GM12878 (cell line): ENCODE results near the gene ZNRF3. TPM values are rescaled to one million over a fixed set of nuclear protein-coding genes. Genes with fewer than 3 reads are reported as not detected.

Experiments
- ATAC-seq: fragments of 200-7000 bp; cut with Tn5 transposase; 3 replicates; pipeline ENCODE4 v1.9.1; 2020; ENCODE audit warnings: mild to moderate bottlenecking, moderate library complexity
- BruUV-seq: library from RNA; stranded (reverse); fragments of 400-500 nt; replicated peaks from 2 replicates; lab custom pipeline; 2021; lab: Mats Ljungman, UMichigan
- CTCF ChIA-PET: fragments of 300-600 bp; sonication (Branson Sonifier 250); formaldehyde crosslinking; extraction: SDS; loops from one replicate; lab custom pipeline; 2021; ENCODE audit warnings: inconsistent platforms; lab: Yijun Ruan, JAX
- POLR2A ChIA-PET: fragments of 350-600 bp; formaldehyde crosslinking; extraction: SDS; loops from one replicate; lab custom pipeline; 2021; ENCODE audit warnings: inconsistent platforms; lab: Charles Lee
- RAD21 ChIA-PET: fragments of 300-600 bp; sonication (Branson Sonifier 250); formaldehyde crosslinking; loops from one replicate; lab custom pipeline; 2023; ENCODE audit warnings: antibody characterized with exemption; ENCODE audit not compliant: unreplicated experiment; lab: Charles Lee
- SMC1A ChIA-PET: fragments of 300-600 bp; sonication (Branson Sonifier 250); formaldehyde crosslinking; loops from one replicate; lab custom pipeline; 2023; ENCODE audit not compliant: unreplicated experiment, uncharacterized antibody; lab: Charles Lee
- DNase-seq: peaks from one replicate; pipeline ENCODE4 v3.0.0-alpha.2; 2011; ENCODE audit warnings: low read depth, low spot score
- FAIRE-seq: peaks from 3 replicates; lab custom pipeline; 2011; peaks lifted over from hg19 to GRCh38; lab: Jason Lieb, UNC
- H2AFZ ChIP-seq: 2 replicates; pipeline ENCODE4 v1.6.0; 2011; ENCODE audit warnings: low read depth, low read length, control low read depth; ENCODE audit not compliant: control insufficient read depth
- H3K27ac ChIP-seq: 2 replicates; pipeline ENCODE4 v1.5.1; 2011; ENCODE audit warnings: control low read depth; ENCODE audit not compliant: control insufficient read depth, insufficient read depth
- H3K27me3 ChIP-seq, 2 experiments: replicated peaks in 1 of 2; 2 replicates each; pipeline versions ENCODE4 v1.6.0 to v1.6.1; 2011; ENCODE audit warnings: low read length in 1 of 2; ENCODE audit not compliant: control insufficient read depth in 2 of 2, insufficient read depth in 2 of 2
- H3K36me3 ChIP-seq, 2 experiments: 2 replicates each; pipeline ENCODE4 v1.5.1; 2011; ENCODE audit warnings: low read length in 1 of 2; ENCODE audit not compliant: control insufficient read depth in 2 of 2, insufficient read depth in 2 of 2
- H3K4me1 ChIP-seq: 2 replicates; pipeline ENCODE4 v1.6.1; 2011; ENCODE audit warnings: mild to moderate bottlenecking, low read length, moderate library complexity, mixed read lengths; ENCODE audit not compliant: control insufficient read depth, insufficient read depth
- H3K4me2 ChIP-seq: 2 replicates; pipeline ENCODE4 v1.6.0; 2011; ENCODE audit warnings: control low read depth; ENCODE audit not compliant: control insufficient read depth, insufficient read depth
- H3K4me3 ChIP-seq: fragments of 200-600 bp; sonication (generic); 2 replicates; pipeline ENCODE4 v1.5.1; 2016
- H3K79me2 ChIP-seq: 2 replicates; pipeline ENCODE4 v1.6.0; 2011; ENCODE audit warnings: low read length; ENCODE audit not compliant: control insufficient read depth, insufficient read depth
- H3K9ac ChIP-seq: 2 replicates; pipeline ENCODE4 v1.8.0; 2011; ENCODE audit warnings: low read length, control low read depth, mixed read lengths; ENCODE audit not compliant: control insufficient read depth, insufficient read depth
- H3K9me3 ChIP-seq: replicated peaks from 3 replicates; pipeline ENCODE4 v1.5.1; 2011; ENCODE audit warnings: mild to moderate bottlenecking, low read length; ENCODE audit not compliant: control insufficient read depth, insufficient read depth
- H4K20me1 ChIP-seq: 2 replicates; pipeline ENCODE4 v1.6.0; 2011; ENCODE audit not compliant: control insufficient read depth, insufficient read depth
- BMI1 ChIP-seq: fragments of 450-650 bp; IDR thresholded peaks from 2 replicates; pipeline ENCODE4 v1.6.1; 2016; ENCODE audit warnings: mild to moderate bottlenecking, moderate library complexity, borderline replicate concordance
- NRF1 ChIP-seq: conservative IDR thresholded peaks from 2 replicates; pipeline ENCODE4 v1.6.1; 2011; ENCODE audit warnings: mild to moderate bottlenecking, low read depth, low read length, improper control_type of control experiment
- TBL1XR1 ChIP-seq: IDR thresholded peaks from 2 replicates; pipeline ENCODE4 v1.6.1; 2012; ENCODE audit warnings: low read depth, low read length, improper control_type of control experiment
- TCF7 ChIP-seq: IDR thresholded peaks from 2 replicates; pipeline ENCODE4 v1.6.1; 2014; ENCODE audit warnings: antibody characterized with exemption, borderline replicate concordance
- ZNF274 ChIP-seq: IDR thresholded peaks from one replicate; pipeline ENCODE4 v1.8.0; 2011; ENCODE audit not compliant: insufficient read length, insufficient read depth
- ZSCAN29 ChIP-seq: fragments of 450-650 bp; IDR thresholded peaks from 2 replicates; pipeline ENCODE4 v1.6.1; 2017; ENCODE audit warnings: mild to moderate bottlenecking, moderate library complexity
- WGBS: methylation state at CpG from one replicate; pipeline ENCODE4 v1.1.6; 2016; ENCODE audit warnings: low lambda C conversion rate; ENCODE audit not compliant: insufficient replicate concordance, insufficient coverage; ENCODE audit errors: missing lambda C conversion rate; 5-methylcytosine and 5-hydroxymethylcytosine counted together
- in situ Hi-C: fragments of 300-500 bp; cut with MboI; formaldehyde crosslinking; loops from 9 replicates; pipeline ENCODE4 v1.14.3; 2018; ENCODE audit warnings: mixed read lengths
- intact Hi-C: fragments of 100-400 bp; cut with micrococcal nuclease; formaldehyde crosslinking; loops from one replicate; pipeline ENCODE4 v1.14.2; 2022; ENCODE audit not compliant: unreplicated experiment
- polyA plus RNA-seq, 11 experiments: library from polyadenylated mRNA; depleted of rRNA in 4 of 11; unstranded in 6 of 11; stranded (reverse) in 5 of 11; fragments of >200 nt; fragmentation: Nextera tagmentation in 4 of 11; fragmentation: Illumina TruSeq in 1 of 11; extraction: Ambion mirVana in 4 of 11; extraction: Trizol in 1 of 11; gene quantifications; 1 replicate in 1 of 11; 2 replicates in 10 of 11; pipeline versions ENCODE4 v1.2.1 to v1.2.3, GENCODE V29; 2011 to 2016; ENCODE audit warnings: inconsistent platforms in 2 of 11, missing spikeins in 2 of 11, low read depth in 1 of 11
- total RNA-seq, 4 experiments: library from RNA; depleted of rRNA in 3 of 4; stranded (reverse); fragments of >200 nt in 3 of 4; fragmentation: Illumina TruSeq in 1 of 4; extraction: Trizol in 1 of 4; gene quantifications; 2 replicates each; pipeline versions ENCODE4 v1.2.1 to v1.2.3, GENCODE V29; 2013 to 2021
- TF ChIP-seq, protein P1 (sequence below): fragments of 450-650 bp; IDR thresholded peaks from 2 replicates; pipeline ENCODE4 v1.6.1; 2017; ENCODE audit warnings: mild to moderate bottlenecking, moderate library complexity

Gene ZNRF3
- total and polyA plus RNA-seq, 10 of the 15 experiments (the other 5 are each of a cell fraction or from before 2014, with no cell fraction given), result 0.05 to 2.4 (median 0.46) TPM

DNA sequence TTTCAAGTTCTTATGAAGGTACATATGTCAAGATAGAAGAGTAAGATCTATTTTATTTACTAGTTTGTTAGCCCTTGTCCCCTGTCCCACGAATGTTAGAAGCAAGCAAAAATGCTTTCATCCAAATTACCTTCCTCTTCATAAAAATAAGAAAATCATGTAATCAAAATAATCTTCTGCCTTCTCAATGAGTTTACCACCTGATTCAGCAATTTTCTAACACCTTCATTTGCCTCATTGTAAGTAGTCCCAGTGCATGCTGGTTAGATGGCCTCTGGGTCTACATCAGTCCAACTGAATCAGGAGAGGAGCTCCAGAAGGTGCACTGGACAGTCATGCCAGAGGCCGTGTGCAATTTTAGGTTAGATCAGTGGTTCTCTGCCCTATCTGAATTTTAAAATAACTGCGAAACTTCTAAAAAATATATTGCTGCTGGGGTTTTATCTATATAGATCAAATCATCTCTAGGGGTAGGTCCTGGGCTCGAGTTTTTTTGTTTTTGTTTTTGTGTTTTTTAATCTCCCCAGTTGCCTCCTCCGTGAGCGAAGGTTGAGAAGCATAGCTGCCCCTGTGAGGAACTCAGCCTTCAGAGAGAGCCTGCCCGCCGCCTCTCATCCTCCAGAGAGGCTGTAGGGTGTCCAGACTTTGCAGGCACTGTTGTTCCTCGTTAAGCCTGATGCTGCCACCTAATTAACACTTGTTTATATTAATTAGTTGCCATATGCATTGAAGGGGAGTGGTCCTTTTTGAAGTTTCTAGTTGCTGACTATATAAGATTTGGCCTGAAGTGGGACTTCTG is 146.0 kb downstream of the ZNRF3 start:
- Histone ChIP-seq H3K9me3 (no peaks in the 10 kb centered on the region), H3K4me2 (no peak overlapping the region), H3K9ac (no peak overlapping the region), H2AFZ (no peak overlapping the region), H3K4me1 (no peaks in the 10 kb centered on the region), H3K27me3 (0 out of 4 replicates have a peak, but pooled peaks cover 0 to 6% of the 10 kb centered on the region in 2 experiments), H3K4me3 (no peak overlapping the region), H3K27ac (no peak overlapping the region), H3K36me3 (no peaks in the 10 kb centered on the region; a peak in 1 of 4 replicates), H4K20me1 (peaks cover 3% of the 10 kb centered on the region; the same call in 1 of the 2 replicates), H3K79me2 (no peaks in the 10 kb centered on the region)
- no TSS peak for BruUV-seq
- no peak for ATAC-seq
- WGBS, result 53% methylated on average over 9 of the region's 9 CpGs
- no peak for TF ChIP-seq ZSCAN29
- no peak for TF ChIP-seq BMI1
- TF ChIP-seq ZNF274, result no peak
- TF ChIP-seq TCF7, result no peak
- TF ChIP-seq NRF1, result no peak
- TF ChIP-seq, protein P1, sequence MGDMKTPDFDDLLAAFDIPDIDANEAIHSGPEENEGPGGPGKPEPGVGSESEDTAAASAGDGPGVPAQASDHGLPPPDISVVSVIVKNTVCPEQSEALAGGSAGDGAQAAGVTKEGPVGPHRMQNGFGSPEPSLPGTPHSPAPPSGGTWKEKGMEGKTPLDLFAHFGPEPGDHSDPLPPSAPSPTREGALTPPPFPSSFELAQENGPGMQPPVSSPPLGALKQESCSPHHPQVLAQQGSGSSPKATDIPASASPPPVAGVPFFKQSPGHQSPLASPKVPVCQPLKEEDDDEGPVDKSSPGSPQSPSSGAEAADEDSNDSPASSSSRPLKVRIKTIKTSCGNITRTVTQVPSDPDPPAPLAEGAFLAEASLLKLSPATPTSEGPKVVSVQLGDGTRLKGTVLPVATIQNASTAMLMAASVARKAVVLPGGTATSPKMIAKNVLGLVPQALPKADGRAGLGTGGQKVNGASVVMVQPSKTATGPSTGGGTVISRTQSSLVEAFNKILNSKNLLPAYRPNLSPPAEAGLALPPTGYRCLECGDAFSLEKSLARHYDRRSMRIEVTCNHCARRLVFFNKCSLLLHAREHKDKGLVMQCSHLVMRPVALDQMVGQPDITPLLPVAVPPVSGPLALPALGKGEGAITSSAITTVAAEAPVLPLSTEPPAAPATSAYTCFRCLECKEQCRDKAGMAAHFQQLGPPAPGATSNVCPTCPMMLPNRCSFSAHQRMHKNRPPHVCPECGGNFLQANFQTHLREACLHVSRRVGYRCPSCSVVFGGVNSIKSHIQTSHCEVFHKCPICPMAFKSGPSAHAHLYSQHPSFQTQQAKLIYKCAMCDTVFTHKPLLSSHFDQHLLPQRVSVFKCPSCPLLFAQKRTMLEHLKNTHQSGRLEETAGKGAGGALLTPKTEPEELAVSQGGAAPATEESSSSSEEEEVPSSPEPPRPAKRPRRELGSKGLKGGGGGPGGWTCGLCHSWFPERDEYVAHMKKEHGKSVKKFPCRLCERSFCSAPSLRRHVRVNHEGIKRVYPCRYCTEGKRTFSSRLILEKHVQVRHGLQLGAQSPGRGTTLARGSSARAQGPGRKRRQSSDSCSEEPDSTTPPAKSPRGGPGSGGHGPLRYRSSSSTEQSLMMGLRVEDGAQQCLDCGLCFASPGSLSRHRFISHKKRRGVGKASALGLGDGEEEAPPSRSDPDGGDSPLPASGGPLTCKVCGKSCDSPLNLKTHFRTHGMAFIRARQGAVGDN, result no peak
- TF ChIP-seq TBL1XR1, result no peak
- ChIA-PET RAD21 (interaction anchor here (1.8 to 4.0 kb wide), 5 partner anchors 9 to 111 kb away, joined by 5 to 34 read pairs (median 19); no protein-coding TSS in a partner anchor), CTCF (interaction anchor here (1.2 to 7.4 kb wide), 10 partner anchors 10 to 173 kb away, joined by 3 to 63 read pairs (median 6); no protein-coding TSS in a partner anchor), POLR2A (interaction anchor here (0.5 to 3.0 kb wide), 6 partner anchors 13 to 123 kb away, joined by 3 to 27 read pairs (median 4); no protein-coding TSS in a partner anchor), SMC1A (interaction anchor here (0.9 to 4.7 kb wide), 10 partner anchors 9 to 176 kb away, joined by 3 to 32 read pairs (median 4); no protein-coding TSS in a partner anchor)
- in situ Hi-C loops (loop anchor here (25.0 kb wide), 1 partner anchor 992 kb away; no protein-coding TSS in a partner anchor), intact Hi-C loops (no loop called here)
- DNase-seq, result no peak
- FAIRE-seq, result no peak
